Astrocyte of the cerebellum (primary cell): ENCODE results near the gene CELA1.

ENCODE experiments used
- DNase-seq: peaks from one replicate; pipeline ENCODE4 v3.0.0-alpha.2; 2011; ENCODE audit warnings: low read depth
- H3K4me3 ChIP-seq: 2 replicates; pipeline ENCODE4 v1.5.1; 2011; ENCODE audit warnings: mild to moderate bottlenecking, low read depth, low read length, moderate library complexity
- in situ Hi-C: cut with HindIII; loops from 2 replicates; pipeline ENCODE4 v1.10.0; 2017; ENCODE audit warnings: low sequenced_read_pairs
- TF ChIP-seq, protein P1 (sequence below): IDR thresholded peaks from 2 replicates; pipeline ENCODE4 v1.5.1; 2012; ENCODE audit warnings: low read length, low read depth, moderate library complexity, mild to moderate bottlenecking; ENCODE audit errors: missing control alignments

The CELA1 gene

GRCh38 chr12:51335931-51336330 is 10.5 kb downstream of the CELA1 start:
- in situ Hi-C loops, result no loop called here
- no peak for DNase-seq
- TF ChIP-seq, protein P1, sequence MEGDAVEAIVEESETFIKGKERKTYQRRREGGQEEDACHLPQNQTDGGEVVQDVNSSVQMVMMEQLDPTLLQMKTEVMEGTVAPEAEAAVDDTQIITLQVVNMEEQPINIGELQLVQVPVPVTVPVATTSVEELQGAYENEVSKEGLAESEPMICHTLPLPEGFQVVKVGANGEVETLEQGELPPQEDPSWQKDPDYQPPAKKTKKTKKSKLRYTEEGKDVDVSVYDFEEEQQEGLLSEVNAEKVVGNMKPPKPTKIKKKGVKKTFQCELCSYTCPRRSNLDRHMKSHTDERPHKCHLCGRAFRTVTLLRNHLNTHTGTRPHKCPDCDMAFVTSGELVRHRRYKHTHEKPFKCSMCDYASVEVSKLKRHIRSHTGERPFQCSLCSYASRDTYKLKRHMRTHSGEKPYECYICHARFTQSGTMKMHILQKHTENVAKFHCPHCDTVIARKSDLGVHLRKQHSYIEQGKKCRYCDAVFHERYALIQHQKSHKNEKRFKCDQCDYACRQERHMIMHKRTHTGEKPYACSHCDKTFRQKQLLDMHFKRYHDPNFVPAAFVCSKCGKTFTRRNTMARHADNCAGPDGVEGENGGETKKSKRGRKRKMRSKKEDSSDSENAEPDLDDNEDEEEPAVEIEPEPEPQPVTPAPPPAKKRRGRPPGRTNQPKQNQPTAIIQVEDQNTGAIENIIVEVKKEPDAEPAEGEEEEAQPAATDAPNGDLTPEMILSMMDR, result no peak
- no peak overlapping the region for H3K4me3 ChIP-seq

GRCh38 chr12:51334764-51335163 is 11.7 kb downstream of the CELA1 start:
- H3K4me3 ChIP-seq, result no peak overlapping the region
- in situ Hi-C loops, result no loop called here
- no peak for DNase-seq
- TF ChIP-seq, protein P1, result no peak

- in situ Hi-C loops, result no loop called here
- no peak for DNase-seq
- TF ChIP-seq, protein P1, result no peak
- H3K4me3 ChIP-seq, result no peak overlapping the region
Measured at GRCh38 chr12:51333536-51333935, 12.9 kb downstream of the CELA1 start.

GRCh38 chr12:51330186-51330585 is 16.3 kb downstream of the CELA1 start:
- TF ChIP-seq, protein P1, result no peak
- in situ Hi-C loops, result no loop called here
- DNase-seq, result no peak
- H3K4me3 ChIP-seq, result no peak overlapping the region

GRCh38 chr12:51329742-51330141 is 16.7 kb downstream of the CELA1 start:
- H3K4me3 ChIP-seq, result no peak overlapping the region
- in situ Hi-C loops, result no loop called here
- DNase-seq, result no peak
- TF ChIP-seq, protein P1, result no peak

- in situ Hi-C loops, result no loop called here
- no peak for DNase-seq
- H3K4me3 ChIP-seq, result no peak overlapping the region
- TF ChIP-seq, protein P1, result no peak
Measured at GRCh38 chr12:51328587-51328986, 17.9 kb downstream of the CELA1 start.
